Effector memory CD4-positive, alpha-beta T cell (primary cell): ENCODE data around the gene RNF213.

Experiments used
- DNase-seq, 3 donors: peaks; one replicate each; pipeline ENCODE4 v3.0.0-alpha.2; 2020
- H3K27ac ChIP-seq: 2 replicates; pipeline ENCODE4 v1.7.0; 2013; ENCODE audit warnings: mild to moderate bottlenecking, low read length, moderate library complexity; ENCODE audit not compliant: insufficient read depth, poor library complexity, severe bottlenecking
- H3K27me3 ChIP-seq: replicated peaks from 2 replicates; pipeline ENCODE4 v1.7.0; 2013; ENCODE audit warnings: mild to moderate bottlenecking, low read length; ENCODE audit not compliant: insufficient read depth, control insufficient read depth, poor library complexity, severe bottlenecking
- H3K36me3 ChIP-seq: 2 replicates; pipeline ENCODE4 v1.7.0; 2013; ENCODE audit warnings: mild to moderate bottlenecking, low read length, moderate library complexity; ENCODE audit not compliant: control insufficient read depth, insufficient read depth
- H3K4me1 ChIP-seq: 2 replicates; pipeline ENCODE4 v1.7.0; 2013; ENCODE audit warnings: low read length, mild to moderate bottlenecking; ENCODE audit not compliant: control insufficient read depth, insufficient read depth, poor library complexity, severe bottlenecking
- H3K4me3 ChIP-seq: 2 replicates; pipeline ENCODE4 v1.7.0; 2013; ENCODE audit warnings: low read length, low read depth, mild to moderate bottlenecking; ENCODE audit not compliant: insufficient read depth, poor library complexity, severe bottlenecking
- H3K9me3 ChIP-seq: 2 replicates; pipeline ENCODE4 v1.7.0; 2013; ENCODE audit warnings: mild to moderate bottlenecking, low read length, moderate library complexity; ENCODE audit not compliant: control insufficient read depth

Gene RNF213

GRCh38 chr17:80223838-80224497, 36.7 kb upstream of the RNF213 start:
- peaks cover 13% of the 10 kb centered on the region for H3K4me1 ChIP-seq
- DNase-seq, result no peak
- no peaks in the 10 kb centered on the region for H3K9me3 ChIP-seq
- no peak overlapping the region for H3K27ac ChIP-seq
- no peaks in the 10 kb centered on the region for H3K27me3 ChIP-seq
- no peaks in the 10 kb centered on the region for H3K36me3 ChIP-seq
- no peak overlapping the region for H3K4me3 ChIP-seq

- no peak overlapping the region for H3K4me3 ChIP-seq
- no peak for DNase-seq
- no peaks in the 10 kb centered on the region for H3K9me3 ChIP-seq
- peaks cover 9% of the 10 kb centered on the region for H3K4me1 ChIP-seq
- no peaks in the 10 kb centered on the region for H3K36me3 ChIP-seq
- H3K27me3 ChIP-seq, result no peaks in the 10 kb centered on the region
- H3K27ac ChIP-seq, result no peak overlapping the region
Observed at GRCh38 chr17:80224683-80225082, 36.0 kb upstream of the RNF213 start.

GRCh38 chr17:80225230-80225629, 35.4 kb upstream of the RNF213 start:
- Histone ChIP-seq H3K27ac (no peak overlapping the region), H3K4me3 (no peak overlapping the region), H3K27me3 (no peaks in the 10 kb centered on the region), H3K9me3 (no peaks in the 10 kb centered on the region), H3K36me3 (no peaks in the 10 kb centered on the region), H3K4me1 (peaks cover 9% of the 10 kb centered on the region)
- no peak for DNase-seq

GRCh38 chr17:80227156-80227555, 33.5 kb upstream of the RNF213 start:
- H3K36me3 ChIP-seq, result peaks cover 6% of the 10 kb centered on the region
- no peaks in the 10 kb centered on the region for H3K4me1 ChIP-seq
- DNase-seq, result no peak
- no peak overlapping the region for H3K27ac ChIP-seq
- H3K4me3 ChIP-seq, result no peak overlapping the region
- no peaks in the 10 kb centered on the region for H3K27me3 ChIP-seq
- H3K9me3 ChIP-seq, result peaks cover 1% of the 10 kb centered on the region

- Histone ChIP-seq H3K4me3 (no peak overlapping the region), H3K9me3 (peaks cover 6% of the 10 kb centered on the region), H3K4me1 (no peaks in the 10 kb centered on the region), H3K36me3 (peaks cover 11% of the 10 kb centered on the region), H3K27ac (no peak overlapping the region), H3K27me3 (no peaks in the 10 kb centered on the region)
- DNase-seq, result no peak
Observed at GRCh38 chr17:80227666-80228065, 33.0 kb upstream of the RNF213 start.

GRCh38 chr17:80228477-80228876, 32.2 kb upstream of the RNF213 start:
- H3K27ac ChIP-seq, result no peak overlapping the region
- no peaks in the 10 kb centered on the region for H3K27me3 ChIP-seq
- H3K36me3 ChIP-seq, result peaks cover 15% of the 10 kb centered on the region
- DNase-seq, result no peak
- peaks cover 8% of the 10 kb centered on the region for H3K9me3 ChIP-seq
- no peaks in the 10 kb centered on the region for H3K4me1 ChIP-seq
- H3K4me3 ChIP-seq, result no peak overlapping the region

GRCh38 chr17:80229011-80229410, 31.6 kb upstream of the RNF213 start:
- peaks cover 8% of the 10 kb centered on the region for H3K9me3 ChIP-seq
- peaks cover 18% of the 10 kb centered on the region for H3K36me3 ChIP-seq
- no peaks in the 10 kb centered on the region for H3K27me3 ChIP-seq
- no peak overlapping the region for H3K27ac ChIP-seq
- H3K4me1 ChIP-seq, result no peaks in the 10 kb centered on the region
- no peak for DNase-seq
- H3K4me3 ChIP-seq, result no peak overlapping the region

GRCh38 chr17:80232438-80232837, 28.2 kb upstream of the RNF213 start:
- H3K4me3 ChIP-seq, result no peak overlapping the region

GRCh38 chr17:80233202-80233601, 27.4 kb upstream of the RNF213 start:
- Histone ChIP-seq H3K27me3 (no peaks in the 10 kb centered on the region), H3K4me3 (no peak overlapping the region), H3K36me3 (peaks cover 40% of the 10 kb centered on the region), H3K9me3 (peaks cover 8% of the 10 kb centered on the region), H3K4me1 (no peaks in the 10 kb centered on the region), H3K27ac (no peak overlapping the region)
- no peak for DNase-seq

More at GRCh38 chr17:80232438-80232837, 28.2 kb upstream of the RNF213 start:
- H3K36me3 ChIP-seq, result peaks cover 33% of the 10 kb centered on the region
- H3K4me1 ChIP-seq, result no peaks in the 10 kb centered on the region
- no peaks in the 10 kb centered on the region for H3K27me3 ChIP-seq
- H3K9me3 ChIP-seq, result peaks cover 8% of the 10 kb centered on the region
- no peak overlapping the region for H3K27ac ChIP-seq
- DNase-seq, result no peak

- Histone ChIP-seq H3K27me3 (no peaks in the 10 kb centered on the region), H3K4me1 (no peaks in the 10 kb centered on the region), H3K27ac (no peak overlapping the region), H3K9me3 (peaks cover 8% of the 10 kb centered on the region), H3K4me3 (no peak overlapping the region), H3K36me3 (peaks cover 45% of the 10 kb centered on the region)
- DNase-seq, result no peak
Observed at GRCh38 chr17:80236911-80237310, 23.7 kb upstream of the RNF213 start.
